HG03135 (cell line): ENCODE results near the gene PRKG2.

Experiments used
- ATAC-seq: cut with Tn5 transposase; IDR thresholded peaks from one replicate; pipeline ENCODE4 v1.9.1; 2021; ENCODE audit warnings: mild to moderate bottlenecking, moderate library complexity; ENCODE audit not compliant: unreplicated experiment

Gene PRKG2

DNA sequence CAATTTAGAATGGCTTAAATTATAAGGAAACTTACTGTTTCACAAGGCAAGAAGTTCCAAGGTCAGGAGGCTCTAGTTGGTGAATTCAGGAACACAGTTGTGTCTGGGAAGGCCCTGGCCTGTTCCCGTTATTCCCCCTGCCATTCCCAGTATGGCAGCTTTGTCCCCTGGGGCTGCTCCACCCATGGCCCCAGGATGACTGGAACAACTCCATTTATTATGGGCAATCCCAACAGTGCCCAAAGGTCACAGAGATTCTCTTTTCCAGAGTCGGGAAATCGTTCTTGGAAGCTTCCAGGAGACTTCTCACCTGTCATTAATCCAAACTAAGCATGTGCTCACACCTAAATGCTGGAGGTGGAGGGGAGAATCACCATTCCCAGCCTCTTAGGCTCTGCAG is 2.8 kb upstream of the PRKG2 start:
- ATAC-seq = no peak

DNA sequence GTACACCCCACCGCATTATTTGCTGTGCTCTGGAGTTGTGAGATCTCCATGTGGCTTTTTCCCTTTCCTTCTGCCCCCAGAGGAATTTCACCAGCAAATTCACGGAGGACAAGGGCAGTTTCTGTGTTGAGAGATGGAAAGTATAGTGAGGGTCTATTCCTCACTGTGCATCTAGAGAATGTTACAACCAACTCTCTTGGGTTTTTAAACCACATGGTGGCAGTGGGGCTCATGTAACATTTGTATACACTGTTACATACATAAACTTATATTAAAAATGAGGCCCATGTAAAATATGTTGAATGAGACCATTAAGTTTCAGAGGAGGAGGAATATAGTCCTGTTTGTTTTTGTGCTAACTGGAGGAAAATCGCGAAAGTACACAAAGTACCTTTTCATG is 909 bp upstream of the PRKG2 start:
- ATAC-seq = no peak

DNA sequence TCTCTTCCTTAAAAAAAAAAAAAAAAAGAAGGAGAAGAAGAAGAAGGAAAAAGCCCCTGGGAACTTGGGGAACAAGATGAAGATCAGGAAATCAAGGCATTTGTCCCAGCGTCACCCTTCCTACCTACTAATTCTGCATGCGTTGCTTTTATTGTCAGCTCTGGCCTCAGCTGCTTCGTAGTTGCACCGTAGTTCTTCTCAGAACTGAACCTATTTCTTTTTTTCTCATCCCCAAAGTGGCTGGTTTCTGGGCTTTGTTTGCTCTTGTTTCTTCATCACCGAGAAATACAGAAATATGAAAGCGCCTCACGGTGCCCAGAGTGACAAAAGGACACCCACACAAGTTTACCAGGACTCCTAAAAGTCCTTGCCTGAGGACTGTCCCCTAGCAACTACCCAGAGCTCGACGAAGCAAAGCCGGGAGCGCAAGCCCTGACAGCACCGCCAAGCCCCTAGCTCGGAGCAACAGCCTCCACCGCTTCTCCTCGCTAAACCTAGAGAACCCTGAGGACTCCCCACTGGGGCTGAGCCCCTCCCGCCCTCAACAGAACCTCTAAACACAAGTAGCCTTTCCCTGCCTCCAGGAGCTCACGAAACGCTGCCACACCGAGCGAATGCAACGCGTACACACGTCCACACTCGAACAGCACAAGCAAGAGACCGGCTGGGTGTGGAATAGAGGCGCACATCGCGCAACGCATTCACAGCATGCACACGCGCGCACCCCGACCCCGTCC is 710 bp downstream of the PRKG2 start:
- no peak for ATAC-seq

- no peak for ATAC-seq
Measured at GRCh38 chr4:81213671-81214070, 1.4 kb downstream of the PRKG2 start.

DNA sequence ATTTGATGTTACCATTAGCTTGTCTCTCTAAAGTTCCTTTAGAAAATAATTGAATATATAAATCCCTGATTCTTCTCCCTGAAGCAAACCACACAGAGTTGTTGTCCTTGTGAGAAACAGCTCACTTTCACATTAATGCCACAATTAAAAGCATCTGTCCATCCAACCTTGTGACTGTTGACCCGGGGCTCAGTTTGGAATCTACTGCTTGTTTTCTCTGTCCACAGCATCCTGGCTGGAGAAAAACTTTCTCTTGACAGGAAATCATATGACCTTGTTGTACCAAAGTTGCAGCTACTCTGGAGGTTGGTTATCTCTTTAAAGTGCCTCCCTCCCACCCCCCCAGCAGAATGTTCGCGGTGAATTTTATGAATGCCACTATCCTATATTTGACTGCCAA is 3.1 kb downstream of the PRKG2 start:
- ATAC-seq = no peak

GRCh38 chr4:81207828-81208227 is 7.2 kb downstream of the PRKG2 start:
- no peak for ATAC-seq

DNA sequence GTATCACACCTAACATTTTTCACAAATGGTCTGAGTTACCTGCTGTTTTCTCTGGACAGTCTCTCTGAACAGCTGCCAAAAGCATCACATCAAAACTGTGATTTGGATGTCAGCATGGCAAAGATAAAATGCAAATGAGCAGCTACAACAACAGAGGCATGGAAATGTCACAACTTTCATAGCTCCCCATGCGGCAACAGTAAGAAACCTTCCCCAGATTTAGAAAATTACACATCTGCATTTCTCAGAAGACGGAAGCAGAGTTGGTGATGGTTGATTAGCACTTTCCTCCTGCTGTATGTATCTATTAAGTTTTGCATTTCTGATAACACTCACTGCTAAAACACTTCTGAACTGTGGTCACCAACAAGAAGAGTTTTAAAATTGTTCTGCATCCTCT is 9.7 kb downstream of the PRKG2 start:
- no peak for ATAC-seq

DNA sequence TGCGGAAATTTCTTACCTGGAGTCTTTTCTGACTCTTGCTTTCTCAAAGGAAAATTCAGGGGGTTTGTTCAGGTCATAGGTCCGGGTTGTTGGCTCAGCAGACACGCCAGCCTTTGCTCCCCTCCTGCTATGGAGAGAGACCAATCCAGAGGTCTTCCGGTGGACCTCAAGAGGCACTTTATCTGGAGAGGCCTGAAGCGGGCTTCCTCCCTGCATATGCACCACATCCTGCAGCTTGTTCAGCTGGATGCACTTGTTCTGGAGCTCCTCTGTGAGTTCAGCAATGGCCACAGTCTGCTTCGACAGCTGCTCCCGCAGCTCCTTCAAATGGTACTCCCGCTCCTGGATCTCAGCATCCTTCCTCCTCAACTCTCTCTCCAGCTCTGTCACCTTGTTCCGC is 10.5 kb downstream of the PRKG2 start:
- no peak for ATAC-seq

DNA sequence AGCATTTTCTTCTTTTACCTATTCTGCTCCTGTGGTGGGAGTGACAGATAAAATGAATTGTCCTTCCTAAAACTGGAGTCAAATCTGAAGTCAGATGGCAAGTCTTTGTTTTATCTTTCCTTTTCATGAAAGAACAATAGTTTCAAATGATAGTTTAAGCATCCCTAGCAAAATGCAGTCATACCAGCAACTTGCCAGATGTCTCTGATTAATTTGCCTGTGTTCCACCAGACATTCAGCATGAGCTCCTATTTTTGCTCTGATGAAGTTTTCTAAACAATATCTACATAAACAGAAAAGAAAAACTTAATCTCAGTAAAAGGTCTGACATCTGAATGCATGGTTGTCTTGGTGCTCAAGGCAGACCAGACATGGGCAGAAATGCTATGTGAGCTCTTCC is 15.2 kb downstream of the PRKG2 start:
- ATAC-seq = no peak

- no peak for ATAC-seq
Measured at GRCh38 chr4:81198609-81199008, 16.4 kb downstream of the PRKG2 start.

DNA sequence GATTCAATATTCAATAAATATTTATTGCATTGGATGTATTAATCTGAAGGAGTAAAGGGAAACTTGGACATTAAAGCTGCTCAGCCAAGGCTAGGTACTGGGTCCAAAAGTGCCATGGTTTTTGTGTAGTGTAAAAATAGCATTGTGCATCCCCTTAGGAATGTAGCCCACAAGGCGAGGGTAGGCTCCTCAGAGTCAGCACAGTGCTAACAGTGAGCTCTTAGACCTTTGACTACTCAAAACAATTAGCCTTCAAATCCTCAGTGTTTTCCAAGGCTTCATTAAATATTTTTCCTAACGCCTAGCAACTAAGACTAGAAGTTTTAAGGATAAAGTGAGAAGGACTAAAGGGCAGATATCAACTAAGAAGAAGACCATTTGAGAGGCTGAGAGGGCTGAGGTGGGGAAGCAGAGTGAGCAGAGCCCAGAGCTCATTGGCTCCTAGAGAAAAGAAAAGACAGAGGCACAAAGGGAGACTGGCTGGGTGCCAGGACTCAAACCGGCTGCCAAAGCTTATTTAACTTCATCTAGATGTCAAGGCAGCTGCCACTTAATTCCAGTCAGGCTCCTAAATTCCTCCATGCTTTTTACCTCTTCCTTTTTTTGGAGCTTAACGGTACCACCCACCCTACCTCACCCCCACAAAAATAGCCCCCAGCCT is 17.0 kb downstream of the PRKG2 start:
- ATAC-seq = no peak

GRCh38 chr4:81196126-81196650 is 18.8 kb downstream of the PRKG2 start:
- ATAC-seq = no peak

- no peak for ATAC-seq
Measured at GRCh38 chr4:81195475-81195874, 19.5 kb downstream of the PRKG2 start.

- ATAC-seq = no peak
Measured at GRCh38 chr4:81194286-81194685, 20.7 kb downstream of the PRKG2 start.

- ATAC-seq = no peak
Measured at GRCh38 chr4:81180916-81181315, 34.1 kb downstream of the PRKG2 start.

DNA sequence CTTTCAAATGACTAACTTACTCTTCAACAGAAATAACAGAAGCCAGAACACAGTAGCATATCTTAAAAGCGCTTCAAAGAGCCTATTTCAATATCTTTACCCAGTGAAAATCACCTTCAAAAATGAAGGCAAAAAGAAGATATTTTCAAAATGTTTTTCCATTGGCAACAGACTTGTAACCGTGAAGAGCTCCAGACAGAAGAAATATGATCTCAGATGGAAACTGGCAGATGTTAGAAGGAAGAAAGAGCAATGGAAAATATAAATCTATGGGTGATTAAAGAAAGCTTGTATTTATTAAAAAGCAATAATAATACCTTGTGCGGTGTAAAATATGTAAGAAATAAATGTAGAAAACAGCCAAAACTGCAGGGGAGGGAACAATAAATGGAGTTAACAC is 35.7 kb downstream of the PRKG2 start:
- no peak for ATAC-seq

GRCh38 chr4:81173213-81173612 is 41.8 kb downstream of the PRKG2 start:
- ATAC-seq = no peak

DNA sequence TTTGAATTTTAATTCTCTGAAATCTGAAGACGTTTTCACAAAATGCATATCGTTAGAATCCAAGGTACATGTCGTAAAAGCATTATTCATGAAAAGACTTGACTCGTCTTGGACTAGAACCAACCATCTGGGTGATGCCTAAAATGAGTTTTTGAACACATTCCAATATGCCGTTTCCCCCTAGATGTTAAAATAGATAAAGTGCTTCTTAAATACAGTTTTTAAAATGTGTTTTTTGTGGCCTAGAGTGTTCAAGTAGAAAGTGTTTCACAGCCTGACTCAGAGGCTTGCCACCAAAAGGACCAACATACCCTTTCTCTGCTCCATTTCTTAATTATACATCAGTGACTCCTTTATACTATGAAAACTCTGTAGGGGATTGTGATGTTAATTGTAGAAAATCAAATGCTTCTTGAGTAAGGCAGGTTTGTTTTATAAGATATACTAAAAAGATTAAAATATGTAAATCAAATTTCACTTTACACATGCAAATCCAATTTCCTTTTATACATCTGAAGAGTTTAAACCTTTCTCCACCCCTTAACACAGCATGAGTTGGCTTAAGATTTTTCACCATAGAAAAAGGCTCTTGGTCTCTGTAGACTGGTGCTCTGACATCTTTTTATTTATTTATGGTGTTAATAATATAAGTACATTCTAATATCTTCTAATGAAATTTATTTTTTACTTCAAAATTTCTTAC is 48.4 kb downstream of the PRKG2 start:
- no peak for ATAC-seq

DNA sequence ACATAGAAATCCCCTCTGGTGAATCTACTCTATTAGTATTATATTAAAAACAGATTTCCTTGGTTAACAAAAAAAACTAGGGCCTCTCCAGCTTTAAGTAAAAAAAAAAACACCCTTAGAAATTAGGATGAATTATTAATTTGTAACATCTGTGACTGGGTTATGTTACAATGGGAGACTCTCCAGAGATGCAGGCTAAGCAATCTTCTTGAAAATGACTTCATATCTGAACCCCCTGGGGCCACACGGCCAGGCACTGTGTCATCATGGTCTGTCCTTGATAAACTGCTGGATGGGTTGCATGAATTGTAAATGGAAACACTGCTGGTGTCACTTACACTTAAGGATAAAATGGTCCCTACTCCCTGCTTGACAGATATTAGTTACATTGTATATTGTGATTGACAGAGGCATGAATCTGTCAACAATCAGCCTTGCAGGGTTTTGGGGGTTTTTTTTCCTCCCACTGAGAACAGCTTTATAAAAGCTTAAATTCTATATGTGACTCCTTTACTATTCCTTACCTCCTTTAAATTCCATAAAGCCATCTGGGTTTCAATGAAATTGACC is 49.1 kb downstream of the PRKG2 start:
- no peak for ATAC-seq

DNA sequence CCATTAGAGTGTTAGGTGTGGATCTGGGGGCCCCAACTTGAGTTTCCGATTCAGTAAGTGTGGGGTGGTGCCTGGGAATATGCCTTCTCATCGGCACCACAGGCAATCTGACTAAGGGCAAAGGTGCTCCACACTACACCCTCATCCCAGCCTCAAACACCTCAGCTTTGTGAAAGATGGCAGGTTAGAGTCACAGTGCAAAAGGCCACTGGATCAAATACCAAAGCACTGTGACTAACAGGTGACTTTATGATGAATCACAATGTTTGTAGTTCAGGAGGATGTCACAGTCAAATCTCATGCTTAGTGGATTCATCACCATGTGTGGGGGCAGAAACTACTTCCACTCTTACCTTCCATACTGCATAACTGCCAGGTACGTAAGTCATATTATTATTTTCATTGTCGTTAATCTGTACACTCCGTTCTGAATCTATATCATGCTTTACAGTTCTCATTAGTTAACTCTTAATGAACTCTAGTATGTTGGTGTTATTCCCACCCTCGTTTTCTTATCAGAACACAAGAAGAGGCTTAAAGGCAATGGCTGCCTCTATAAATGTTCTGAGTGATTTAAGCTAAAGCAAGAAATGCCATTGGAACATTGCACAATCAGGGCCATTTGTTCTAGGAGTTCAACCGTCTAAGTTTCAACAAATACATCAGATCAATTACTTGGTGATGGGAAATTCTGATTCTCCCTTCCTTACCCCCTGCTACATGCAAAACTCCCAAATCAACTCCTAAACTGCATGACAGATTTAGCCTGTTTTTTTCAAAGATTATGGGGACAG is 50.2 kb downstream of the PRKG2 start:
- ATAC-seq = no peak

- ATAC-seq = no peak
Measured at GRCh38 chr4:81164126-81164525, 50.9 kb downstream of the PRKG2 start.
